HepG2 (cell line): ENCODE results near the gene SAMD5. TPM values are rescaled to one million over a fixed set of nuclear protein-coding genes. Genes with fewer than 3 reads are reported as not detected.

Source experiments
- ATAC-seq: fragments of 200-7000 bp; cut with Tn5 transposase; 3 replicates; pipeline ENCODE4 v1.9.1; 2020; ENCODE audit warnings: mild to moderate bottlenecking, moderate library complexity
- BruUV-seq: library from RNA; stranded (reverse); fragments of 400-500 nt; replicated peaks from 2 replicates; lab custom pipeline; 2021; lab: Mats Ljungman, UMichigan
- CTCF ChIA-PET: fragments of 300-600 bp; formaldehyde crosslinking; extraction: SDS; loops from one replicate; lab custom pipeline; 2021; ENCODE audit warnings: low total read pairs, inconsistent platforms, low intra/inter-chr PET ratio; lab: Yijun Ruan, JAX
- POLR2A ChIA-PET: fragments of 350-600 bp; sonication (Branson Sonifier 250); formaldehyde crosslinking; loops from one replicate; lab custom pipeline; 2020; ENCODE audit warnings: antibody characterized with exemption, inconsistent platforms; lab: Yijun Ruan, JAX
- DNase-seq: peaks from one replicate; pipeline ENCODE4 v3.0.0-alpha.2; 2015; ENCODE audit warnings: low spot score
- FAIRE-seq: peaks from 3 replicates; lab custom pipeline; 2011; peaks lifted over from hg19 to GRCh38; lab: Jason Lieb, UNC
- H2AFZ ChIP-seq: one replicate; pipeline ENCODE4 v1.6.1; 2011; ENCODE audit warnings: low read length, inconsistent platforms
- H3K27ac ChIP-seq: fragments of 300-600 bp; 3 replicates; pipeline ENCODE4 v1.8.0; 2011; ENCODE audit warnings: mixed run types, mild to moderate bottlenecking, mixed read lengths, low read length, inconsistent platforms; ENCODE audit not compliant: insufficient read depth; ENCODE audit errors: extremely low read length
- H3K27me3 ChIP-seq, 2 experiments: fragments of 200-600 bp in 1 of 2; 2 replicates in 1 of 2; 3 replicates in 1 of 2; pipeline versions ENCODE4 v1.6.0 to v1.8.0; 2011; ENCODE audit warnings: low read length in 2 of 2, mild to moderate bottlenecking in 2 of 2, moderate library complexity in 2 of 2, inconsistent platforms in 1 of 2; ENCODE audit not compliant: insufficient read depth in 2 of 2, control insufficient read depth in 1 of 2
- H3K36me3 ChIP-seq, 2 experiments: fragments of 200-600 bp in 1 of 2; replicated peaks in 1 of 2; 2 replicates in 1 of 2; 3 replicates in 1 of 2; pipeline versions ENCODE4 v1.5.1 to v1.8.0; 2011; ENCODE audit warnings: low read length in 2 of 2, inconsistent platforms in 1 of 2; ENCODE audit not compliant: insufficient read depth in 2 of 2, control insufficient read depth in 1 of 2
- H3K4me1 ChIP-seq: 2 replicates; pipeline ENCODE4 v1.5.1; 2012; ENCODE audit warnings: low read length, inconsistent platforms; ENCODE audit not compliant: insufficient read depth
- H3K4me2 ChIP-seq: 2 replicates; pipeline ENCODE4 v1.6.0; 2011; ENCODE audit warnings: low read depth, low read length, inconsistent platforms
- H3K4me3 ChIP-seq, 3 experiments: fragments of 200-600 bp in 1 of 3; sonication (generic), shearing (Covaris generic) in 1 of 3; replicated peaks in 1 of 3; 2 replicates each; pipeline ENCODE4 v1.5.1; 2011 to 2016; ENCODE audit warnings: low read length in 3 of 3, inconsistent platforms in 2 of 3, low read depth in 2 of 3, mild to moderate bottlenecking in 2 of 3, control low read depth in 1 of 3, mixed read lengths in 1 of 3; ENCODE audit not compliant: insufficient read depth in 1 of 3
- H3K79me2 ChIP-seq: one replicate; pipeline ENCODE4 v1.6.1; 2011; ENCODE audit warnings: low read length, inconsistent platforms; ENCODE audit not compliant: insufficient read depth
- H3K9ac ChIP-seq: 2 replicates; pipeline ENCODE4 v1.6.0; 2011; ENCODE audit warnings: mild to moderate bottlenecking, low read depth, low read length, inconsistent platforms; ENCODE audit not compliant: insufficient read depth
- H3K9me3 ChIP-seq: 2 replicates; pipeline ENCODE4 v1.5.1; 2012; ENCODE audit warnings: mild to moderate bottlenecking, low read length
- H4K20me1 ChIP-seq: 2 replicates; pipeline ENCODE4 v1.6.0; 2011; ENCODE audit warnings: inconsistent platforms, mild to moderate bottlenecking, low read length, moderate library complexity; ENCODE audit not compliant: insufficient read depth
- AHR ChIP-seq: IDR thresholded peaks from 2 replicates; pipeline ENCODE4 v1.6.1; 2018; ENCODE audit warnings: missing genetic modification reagents, missing compliant biosample characterization
- PTBP1 ChIP-seq: fragments of 200-400 bp; formaldehyde crosslinking; IDR thresholded peaks from 2 replicates; pipeline ENCODE4 v1.6.1; 2018; ENCODE audit warnings: low read length, low read depth; ENCODE audit not compliant: poor library complexity, severe bottlenecking
- ZNF567 ChIP-seq: sonication (generic); formaldehyde crosslinking; IDR thresholded peaks from 2 replicates; pipeline ENCODE4 v1.8.1; 2023; ENCODE audit warnings: mild to moderate bottlenecking, missing genetic modification reagents, borderline replicate concordance
- in situ Hi-C: cut with HindIII; loops from 2 replicates; pipeline ENCODE4 v1.10.0; 2017; ENCODE audit warnings: low pct_unique_long_range_greater_than_20kb; ENCODE audit not compliant: extremely low pct_ligation_motif_present
- intact Hi-C: fragments of 100-400 bp; cut with micrococcal nuclease; formaldehyde crosslinking; loops from one replicate; pipeline ENCODE4 v1.10.0; 2022; ENCODE audit not compliant: unreplicated experiment
- polyA plus RNA-seq, 8 experiments: library from polyadenylated mRNA; depleted of rRNA in 3 of 8; stranded (reverse) in 7 of 8; unstranded in 1 of 8; fragments of >200 nt; fragmentation: Illumina TruSeq in 4 of 8; extraction: Trizol in 4 of 8; gene quantifications; 2 replicates each; pipeline versions ENCODE4 v1.2.1 to v1.2.3, GENCODE V29; 2011 to 2016; ENCODE audit warnings: low read depth in 4 of 8, missing spikeins in 1 of 8, mixed read lengths in 1 of 8; ENCODE audit not compliant: insufficient read depth in 1 of 8
- total RNA-seq, 5 experiments: library from RNA; depleted of rRNA; stranded (reverse); fragments of >200 nt; fragmentation: Illumina TruSeq; extraction: Trizol; gene quantifications; 2 replicates each; pipeline ENCODE4 v1.2.3, GENCODE V29; 2016; ENCODE audit warnings: low read depth in 1 of 5
- TF ChIP-seq, protein P1 (sequence below): fragments of 450-650 bp; IDR thresholded peaks from 2 replicates; pipeline ENCODE4 v1.6.1; 2016

SAMD5 gene
- total and polyA plus RNA-seq, 2 of the 13 experiments (the other 11 are each of a cell fraction or from before 2014, with no cell fraction given) = 0.02 to 0.07 TPM

DNA sequence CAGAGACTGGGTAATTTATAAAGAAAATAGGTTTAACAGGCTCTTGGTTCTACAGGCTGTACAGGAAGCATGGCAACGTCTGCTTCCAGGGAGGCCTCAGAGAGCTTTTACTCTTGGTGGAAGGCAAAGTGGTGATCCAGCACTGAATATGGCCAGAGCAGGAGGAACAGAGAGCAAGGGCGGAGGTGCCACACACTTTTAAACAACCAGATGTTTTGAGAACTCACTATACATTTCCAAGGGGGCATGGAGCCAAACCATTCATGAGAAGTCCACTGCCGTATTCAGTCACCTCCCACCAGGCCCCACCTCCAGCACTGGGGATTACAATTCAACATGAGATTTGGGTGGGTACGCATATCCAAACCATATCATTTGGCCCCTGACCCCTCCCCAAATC lies 18.7 kb downstream of the SAMD5 start (continued):
- TF ChIP-seq PTBP1 = no peak
- TF ChIP-seq ZNF567 = no peak
- TF ChIP-seq, all 625 proteins: peak for 0

- intact Hi-C loops = no loop called here
- BruUV-seq = no TSS peak
- Histone ChIP-seq H3K4me1 (no peaks in the 10 kb centered on the region; the same call in 1 of the 2 replicates), H3K9ac (no peak overlapping the region), H3K36me3 (no peaks in the 10 kb centered on the region), H3K79me2 (no peaks in the 10 kb centered on the region), H4K20me1 (no peaks in the 10 kb centered on the region), H2AFZ (no peak overlapping the region), H3K9me3 (no peaks in the 10 kb centered on the region), H3K4me3 (no peak overlapping the region), H3K27ac (no peak overlapping the region), H3K27me3 (no peaks in the 10 kb centered on the region), H3K4me2 (no peak overlapping the region)
- no peak for DNase-seq
- ChIA-PET CTCF (no interaction called here), POLR2A (no interaction called here)
- ATAC-seq = no peak
- no peak for TF ChIP-seq AHR (CRISPR knock-in tag)
- TF ChIP-seq, protein P1, sequence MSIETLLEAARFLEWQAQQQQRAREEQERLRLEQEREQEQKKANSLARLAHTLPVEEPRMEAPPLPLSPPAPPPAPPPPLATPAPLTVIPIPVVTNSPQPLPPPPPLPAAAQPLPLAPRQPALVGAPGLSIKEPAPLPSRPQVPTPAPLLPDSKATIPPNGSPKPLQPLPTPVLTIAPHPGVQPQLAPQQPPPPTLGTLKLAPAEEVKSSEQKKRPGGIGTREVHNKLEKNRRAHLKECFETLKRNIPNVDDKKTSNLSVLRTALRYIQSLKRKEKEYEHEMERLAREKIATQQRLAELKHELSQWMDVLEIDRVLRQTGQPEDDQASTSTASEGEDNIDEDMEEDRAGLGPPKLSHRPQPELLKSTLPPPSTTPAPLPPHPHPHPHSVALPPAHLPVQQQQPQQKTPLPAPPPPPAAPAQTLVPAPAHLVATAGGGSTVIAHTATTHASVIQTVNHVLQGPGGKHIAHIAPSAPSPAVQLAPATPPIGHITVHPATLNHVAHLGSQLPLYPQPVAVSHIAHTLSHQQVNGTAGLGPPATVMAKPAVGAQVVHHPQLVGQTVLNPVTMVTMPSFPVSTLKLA = 0 out of 2 replicates have a peak, but pooled peaks have one; percentile 1
- in situ Hi-C loops = no loop called here
- FAIRE-seq = no peak
Observed at GRCh38 chr6:147528511-147529145, 20.1 kb downstream of the SAMD5 start.
